Left lobe of liver (tissue), 2 donors: Measurements from ENCODE around the gene GNMT. TPM values are rescaled to one million over a fixed set of nuclear protein-coding genes. Genes with fewer than 3 reads are reported as not detected.
"Not testable (repeated sequence)": the region's sequence is repeated elsewhere in the genome, so short reads cannot be mapped to it uniquely, and the experiment has no call there.

Source experiments
- ATAC-seq: fragments of 200-7000 bp; cut with Tn5 transposase; one replicate; pipeline ENCODE4 v1.9.1; 2020; ENCODE audit warnings: mild to moderate bottlenecking, moderate library complexity
- DNase-seq: peaks from one replicate; pipeline ENCODE4 v3.0.0-alpha.2; 2020; ENCODE audit warnings: low spot score
- total RNA-seq: library from RNA; stranded (reverse); gene quantifications from one replicate; pipeline ENCODE4 v1.2.1, GENCODE V29; 2021
- donor health status: DM: no; HTN: no; CAD: no; lungs with moderate emphysema.
- donor health status: DM: no; HTN: yes; CAD: no.

GNMT gene
- total RNA-seq, 1 donor from 2014 or later, result 467 TPM

- DNase-seq (no peak), ATAC-seq (no peak)
These were observed 11.3 kb downstream of the GNMT start for GRCh38 chr6:42971746-42972327.

- no peak for ATAC-seq
- no peak for DNase-seq
These were observed 13.4 kb downstream of the GNMT start for GRCh38 chr6:42973926-42974325.

- ATAC-seq (no peak), DNase-seq (no peak)
These were observed 14.5 kb downstream of the GNMT start for GRCh38 chr6:42974919-42975505.

GRCh38 chr6:42978487-42978838 is 17.9 kb downstream of the GNMT start:
- ATAC-seq (peak; percentile 58), DNase-seq (no peak)

GRCh38 chr6:42978839-42979522 is 18.4 kb downstream of the GNMT start, which contains the start of gene PEX6:
Gene PEX6 (minus strand): TSS chr6:42979181. CDS start chr6:42979150, 31 bp downstream.
- ATAC-seq, result peak; percentile 93

GRCh38 chr6:42979523-42980177 is 19.1 kb downstream of the GNMT start:
- no peak for DNase-seq
- peak; percentile 12 for ATAC-seq

More at GRCh38 chr6:42978839-42979522, 18.4 kb downstream of the GNMT start, which contains the start of gene PEX6:
- DNase-seq, result peak; percentile 89

- DNase-seq (no peak), ATAC-seq (no peak)
These were observed 21.3 kb downstream of the GNMT start for GRCh38 chr6:42981836-42982235.

GRCh38 chr6:42984001-42984923 is 23.7 kb downstream of the GNMT start, which contains the start of gene PPP2R5D:
Gene PPP2R5D (plus strand): TSS chr6:42984570. CDS start chr6:42984678, 108 bp downstream.
- ATAC-seq (peak; percentile 93), DNase-seq (peak; percentile 98)

- DNase-seq, result no peak
- ATAC-seq, result no peak
These were observed 24.4 kb downstream of the GNMT start for GRCh38 chr6:42984924-42985475.

GRCh38 chr6:42987533-42988451 is 27.2 kb downstream of the GNMT start:
- no peak for DNase-seq
- no peak for ATAC-seq

- no peak for ATAC-seq
- DNase-seq, result no peak
These were observed 28.0 kb downstream of the GNMT start for GRCh38 chr6:42988486-42989020.

- DNase-seq (no peak), ATAC-seq (no peak)
These were observed 29.4 kb downstream of the GNMT start for GRCh38 chr6:42989923-42990322.

GRCh38 chr6:42993445-42993844 is 32.9 kb downstream of the GNMT start:
- DNase-seq (no peak), ATAC-seq (no peak)

- ATAC-seq (peak; percentile 68), DNase-seq (no peak)
These were observed 36.0 kb downstream of the GNMT start for GRCh38 chr6:42996513-42996912.

GRCh38 chr6:42998205-42998604 is 37.7 kb downstream of the GNMT start:
- ATAC-seq, result peak; percentile 73
- not testable (repeated sequence) for DNase-seq

GRCh38 chr6:43001843-43002242 is 41.3 kb downstream of the GNMT start:
- ATAC-seq, result no peak
- no peak for DNase-seq

GRCh38 chr6:43005844-43006243 is 45.3 kb downstream of the GNMT start:
- DNase-seq (no peak), ATAC-seq (no peak)

GRCh38 chr6:43006251-43006650 is 45.7 kb downstream of the GNMT start:
- ATAC-seq, result no peak

GRCh38 chr6:43007126-43007525 is 46.6 kb downstream of the GNMT start:
- ATAC-seq (no peak), DNase-seq (no peak)

More at GRCh38 chr6:43006251-43006650, 45.7 kb downstream of the GNMT start:
- DNase-seq, result no peak
